Measurements from ENCODE around the gene PRMT6.

PRMT6 gene

GRCh38 chr1:107096690-107097089 is 40.2 kb downstream of the PRMT6 start:
- DNase-seq: no peak

GRCh38 chr1:107098961-107099360 is 42.5 kb downstream of the PRMT6 start:
- DNase-seq: no peak

GRCh38 chr1:107100331-107100984 is 44.0 kb downstream of the PRMT6 start:
- no peak for DNase-seq

GRCh38 chr1:107105914-107106313 is 49.4 kb downstream of the PRMT6 start:
- DNase-seq: no peak

Data from stimulated activated CD4-positive, alpha-beta T cell treated with anti-CD3 and anti-CD28 coated beads, Interleukin-12 subunit alpha, Interleukin-12 subunit beta, amount 100 ng/mL, for 4 hours (primary cell).